Islet precursor cell (in vitro differentiated cells): ENCODE results near the gene ANK3.
"Not testable (repeated sequence)": the region's sequence is repeated elsewhere in the genome, so short reads cannot be mapped to it uniquely, and the experiment has no call there.

Experiments used
- DNase-seq: peaks from one replicate; pipeline ENCODE4 v3.0.0-alpha.2; 2018

Gene ANK3

GRCh38 chr10:60299961-60300883, 89.5 kb downstream of the ANK3 start:
- peak; percentile 90 for DNase-seq

DNA sequence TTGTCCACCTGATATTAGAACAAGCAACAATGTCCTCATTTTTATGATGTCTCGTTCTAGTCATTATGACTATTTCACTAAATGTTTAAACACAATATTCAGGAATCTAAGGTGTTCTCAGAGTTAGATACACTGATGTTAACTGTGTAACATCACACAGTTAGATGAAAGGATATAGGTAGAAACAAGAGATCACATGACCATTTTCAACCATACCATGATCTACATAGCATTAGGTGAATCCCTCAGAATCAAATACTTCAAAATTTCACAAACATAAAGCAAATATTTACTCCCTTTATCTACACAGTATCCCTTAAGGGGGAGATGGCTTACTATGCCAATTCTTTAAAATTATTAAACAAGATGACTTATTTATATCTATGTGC, 90.3 kb downstream of the ANK3 start:
- DNase-seq = no peak

DNA sequence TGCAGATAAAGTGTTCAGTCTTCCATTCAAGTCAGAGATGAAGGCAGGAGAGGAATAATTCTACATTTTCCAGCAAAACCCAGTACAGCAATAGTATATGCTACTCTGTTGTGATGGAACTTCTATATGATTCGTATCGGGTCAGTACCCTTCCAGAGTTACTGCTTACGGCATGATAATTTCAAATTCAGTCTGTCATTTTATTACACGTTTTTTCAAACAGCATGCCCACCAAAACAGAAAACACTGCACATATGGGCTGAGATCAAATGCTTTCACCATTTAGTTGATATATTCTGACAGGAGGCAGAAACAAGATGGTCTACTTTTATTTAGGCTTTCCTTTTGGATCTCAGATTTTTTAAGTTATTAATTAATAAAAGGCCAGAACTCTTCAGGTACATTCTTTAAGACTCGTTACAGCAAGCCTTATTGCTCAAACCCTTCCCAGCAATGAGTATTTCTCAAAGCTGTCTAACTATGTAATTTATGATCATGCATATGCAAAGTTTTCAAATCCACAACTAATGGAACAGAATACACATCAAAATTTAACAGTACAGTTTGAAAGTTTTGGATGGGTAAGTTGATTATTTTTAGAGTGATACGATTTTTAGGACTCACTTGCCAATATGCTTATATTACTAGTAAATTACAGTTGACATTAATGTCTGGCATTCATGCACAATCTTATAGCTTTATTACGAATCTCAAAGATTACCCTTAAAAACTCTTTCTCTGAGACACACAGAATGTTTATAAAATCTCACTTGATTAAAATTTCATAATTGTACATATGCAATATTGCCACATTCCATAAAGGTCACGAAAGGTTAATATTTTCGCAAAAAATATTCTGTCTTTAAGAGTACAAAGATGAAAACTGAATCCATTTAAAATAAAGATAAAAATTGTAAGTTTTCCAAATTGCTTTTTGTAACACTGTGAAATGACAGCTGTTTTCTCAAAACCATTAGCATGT, 91.0 kb downstream of the ANK3 start:
- no peak for DNase-seq

DNA sequence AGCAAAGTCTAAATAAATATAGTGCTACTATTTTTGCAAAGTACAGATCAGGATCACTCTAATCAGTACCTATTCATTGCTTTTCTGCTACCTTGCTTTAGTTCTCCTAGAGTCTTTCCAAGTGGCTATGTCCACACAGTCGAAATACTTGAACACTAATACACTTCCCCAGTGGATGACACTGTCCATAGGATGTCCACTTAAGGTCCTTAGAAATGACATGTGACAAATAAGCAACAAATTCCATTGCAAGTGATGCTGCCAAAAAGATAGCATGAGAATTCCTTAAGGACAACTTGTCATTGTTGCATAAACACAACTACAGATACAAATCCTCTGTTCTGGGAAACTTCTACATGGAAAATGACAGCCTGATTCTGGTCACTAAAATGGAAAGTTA, 93.6 kb downstream of the ANK3 start:
- DNase-seq = no peak

GRCh38 chr10:60295028-60295937, 94.4 kb downstream of the ANK3 start:
- no peak for DNase-seq

DNA sequence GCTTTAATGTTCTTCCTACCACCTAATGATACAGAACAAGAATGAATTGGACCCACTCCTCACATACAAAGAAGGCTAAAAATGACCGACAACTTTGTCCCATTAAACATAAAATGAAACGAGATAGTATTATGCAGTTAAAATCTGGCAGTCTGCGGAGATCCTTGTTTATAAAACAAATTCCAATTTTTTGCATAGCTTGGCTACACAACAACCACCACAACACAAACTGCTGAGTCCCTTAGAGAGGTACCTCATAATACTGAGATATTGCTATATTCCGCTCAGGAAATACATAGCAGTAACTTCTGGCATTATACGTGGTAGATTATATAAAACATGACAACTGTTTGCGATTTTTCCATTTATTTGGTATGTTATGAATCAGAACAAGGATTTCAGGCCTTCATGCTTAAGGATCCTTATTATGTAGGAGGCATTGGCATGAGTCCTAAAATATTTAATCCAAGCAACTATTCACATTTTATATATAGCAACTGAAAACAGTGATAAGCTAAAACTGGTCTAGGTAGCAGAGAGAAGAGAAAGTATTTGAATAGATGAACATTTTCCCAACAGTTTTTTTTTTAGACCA, 96.0 kb downstream of the ANK3 start:
- no peak for DNase-seq

DNA sequence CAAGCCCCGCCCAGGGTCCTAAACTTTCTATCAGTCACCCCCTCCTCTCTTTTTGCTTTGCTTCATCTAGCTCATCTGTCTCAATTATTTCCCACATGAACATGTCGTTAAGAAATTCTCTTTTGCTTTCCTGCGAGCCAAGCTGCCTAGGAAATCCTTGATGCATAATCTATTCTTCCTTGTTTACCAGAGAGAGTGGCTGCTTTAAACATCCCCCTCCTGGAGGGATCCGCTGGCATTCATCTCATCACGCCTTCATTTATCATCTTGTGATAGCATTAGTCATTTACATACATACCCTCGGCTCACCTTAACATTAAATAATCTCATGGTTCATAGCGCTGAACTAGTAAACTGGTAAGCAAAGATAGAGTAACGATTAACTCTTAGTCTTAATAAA, 96.7 kb downstream of the ANK3 start:
- no peak for DNase-seq

DNA sequence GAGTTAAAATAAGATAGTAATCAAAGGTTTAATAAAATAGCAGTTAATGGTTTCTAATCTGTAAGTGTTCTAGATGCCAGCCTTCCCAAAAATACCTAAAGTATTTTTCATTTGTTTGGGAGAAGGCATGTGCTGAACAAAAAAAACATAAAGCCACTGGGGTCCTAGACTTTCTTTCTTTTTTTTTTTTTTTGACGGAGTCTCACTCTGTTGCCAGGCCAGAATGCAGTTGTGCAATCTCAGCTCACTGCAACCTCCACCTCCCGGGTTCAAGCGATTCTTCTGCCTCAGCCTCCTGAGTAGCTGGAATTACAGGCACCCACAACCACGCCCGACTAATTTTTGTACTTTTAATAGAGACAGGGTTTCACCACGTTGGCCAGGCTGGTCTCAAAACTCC, 97.1 kb downstream of the ANK3 start:
- not testable (repeated sequence) for DNase-seq

GRCh38 chr10:60291344-60291930, 98.2 kb downstream of the ANK3 start:
- no peak for DNase-seq

DNA sequence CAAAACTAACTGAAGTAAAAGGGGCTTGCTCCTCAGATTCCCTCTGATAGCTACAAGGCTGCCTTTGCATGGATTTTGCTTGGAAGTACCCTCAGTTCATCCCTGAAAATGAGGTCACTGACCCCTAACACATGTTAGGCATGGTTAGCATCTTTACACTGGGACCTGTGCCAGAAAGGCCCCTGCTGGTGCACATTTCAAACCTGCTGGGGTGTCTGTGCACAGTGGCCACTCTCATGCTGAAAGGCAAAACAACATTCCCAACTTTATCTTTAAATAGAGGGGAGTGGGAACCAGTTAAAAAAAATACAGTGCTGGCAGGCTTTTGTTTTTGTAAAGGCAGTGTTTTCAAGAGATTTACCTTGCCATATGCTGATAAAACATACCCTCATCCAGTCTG, 99.1 kb downstream of the ANK3 start:
- DNase-seq = no peak

DNA sequence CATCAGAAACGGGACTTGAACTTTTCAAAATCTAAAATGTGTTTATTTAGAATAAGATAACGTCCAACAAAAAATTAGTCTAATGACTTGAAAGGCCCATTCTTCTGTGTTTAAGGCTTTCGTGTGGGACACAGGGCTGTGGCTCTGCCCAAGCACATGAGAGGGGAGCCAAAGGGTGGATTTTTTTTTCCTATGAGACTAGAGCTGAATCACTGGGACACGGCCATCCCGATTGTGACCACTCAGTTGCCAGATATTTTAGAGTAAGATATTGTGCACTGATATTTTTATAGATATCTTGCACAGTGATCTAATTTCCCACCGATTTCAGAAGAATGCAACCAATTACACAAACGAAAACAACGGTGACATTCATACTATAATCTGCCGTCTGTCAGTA, 99.9 kb downstream of the ANK3 start:
- DNase-seq = no peak

GRCh38 chr10:60288256-60288655, 101.4 kb downstream of the ANK3 start:
- DNase-seq = no peak

GRCh38 chr10:60286559-60286958, 103.1 kb downstream of the ANK3 start:
- DNase-seq = no peak

DNA sequence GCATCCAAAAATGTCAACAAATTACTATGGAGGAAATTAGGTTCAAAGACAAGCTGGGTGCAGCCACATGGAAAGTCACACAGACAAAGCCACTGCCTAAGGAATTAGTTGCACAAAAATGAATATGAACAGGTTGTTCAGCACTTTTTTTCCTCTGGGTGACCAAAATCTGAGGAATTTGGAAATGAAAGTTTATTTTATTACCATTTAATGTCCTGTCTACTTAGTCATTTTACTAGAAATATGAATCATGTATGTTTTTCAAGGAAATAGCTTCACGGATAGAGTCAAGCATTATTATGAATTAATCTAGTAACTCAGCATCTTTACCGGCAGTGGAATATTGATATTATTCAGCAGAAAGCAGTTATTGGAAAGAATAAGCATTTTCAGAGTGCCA, 106.3 kb downstream of the ANK3 start:
- DNase-seq = no peak

GRCh38 chr10:60282771-60283353, 106.8 kb downstream of the ANK3 start:
- no peak for DNase-seq

DNA sequence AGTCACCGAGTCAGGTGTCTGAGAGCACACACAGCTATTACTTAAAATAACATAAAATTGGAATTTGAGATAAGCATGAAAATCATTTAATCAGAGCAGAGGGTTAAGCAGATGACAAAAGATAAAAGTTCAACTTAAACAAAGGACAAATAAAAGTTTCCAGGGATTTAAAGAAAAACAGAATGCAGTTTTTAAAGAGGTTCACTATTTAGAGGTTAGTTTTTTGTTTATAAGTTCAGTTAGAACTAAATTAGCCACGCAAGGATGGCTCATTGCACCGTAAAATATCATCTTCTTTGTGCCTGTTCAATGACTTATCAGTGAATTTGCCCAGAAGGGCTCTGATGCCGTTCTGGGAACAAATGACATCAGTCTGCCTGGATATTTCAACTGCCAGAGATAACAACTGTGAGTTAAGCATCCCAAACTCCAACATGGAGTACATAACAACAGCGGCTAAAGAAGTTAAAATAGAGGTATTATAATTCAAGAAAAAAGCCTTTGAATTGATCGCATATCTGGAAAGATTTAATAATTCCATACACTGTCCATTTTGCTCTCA, 107.8 kb downstream of the ANK3 start:
- no peak for DNase-seq

GRCh38 chr10:60281331-60281730, 108.3 kb downstream of the ANK3 start:
- no peak for DNase-seq

DNA sequence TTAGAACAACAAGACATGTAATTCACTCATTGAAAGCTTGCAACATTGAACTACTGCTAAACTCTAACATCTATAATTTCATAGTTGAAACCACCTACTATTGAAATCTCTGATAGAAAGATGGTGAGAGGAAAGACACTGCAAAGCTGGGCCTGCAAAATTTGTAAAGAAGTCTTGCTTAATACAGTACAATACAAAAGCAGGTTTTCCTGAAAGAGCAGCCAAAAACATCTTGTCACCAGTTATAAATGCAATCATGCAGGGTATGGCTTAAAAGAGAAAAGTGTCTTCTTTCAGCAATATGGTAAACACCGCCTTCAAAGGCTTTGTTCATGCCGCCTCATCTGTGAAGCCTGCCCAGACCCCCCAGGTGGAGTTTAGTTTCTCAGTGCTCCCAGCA, 109.2 kb downstream of the ANK3 start:
- no peak for DNase-seq

DNA sequence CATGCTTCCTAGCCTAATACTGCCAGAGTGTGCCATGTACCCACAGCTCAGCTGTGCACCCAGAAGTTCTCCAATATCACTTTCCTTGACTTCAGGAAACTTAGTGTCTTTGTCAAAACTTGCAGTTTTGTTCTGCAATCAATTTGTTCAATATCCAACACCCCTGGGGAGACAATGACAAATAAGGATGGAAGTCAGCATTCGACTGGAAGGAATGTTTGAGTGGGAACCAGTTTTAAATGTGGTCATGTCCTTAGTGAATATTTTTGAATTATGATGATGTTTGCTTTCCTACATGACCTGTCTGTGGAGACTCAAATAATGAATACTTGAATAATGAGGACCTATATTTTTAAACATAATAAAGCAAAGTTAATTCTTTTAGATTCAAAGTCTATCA, 112.0 kb downstream of the ANK3 start:
- no peak for DNase-seq

DNA sequence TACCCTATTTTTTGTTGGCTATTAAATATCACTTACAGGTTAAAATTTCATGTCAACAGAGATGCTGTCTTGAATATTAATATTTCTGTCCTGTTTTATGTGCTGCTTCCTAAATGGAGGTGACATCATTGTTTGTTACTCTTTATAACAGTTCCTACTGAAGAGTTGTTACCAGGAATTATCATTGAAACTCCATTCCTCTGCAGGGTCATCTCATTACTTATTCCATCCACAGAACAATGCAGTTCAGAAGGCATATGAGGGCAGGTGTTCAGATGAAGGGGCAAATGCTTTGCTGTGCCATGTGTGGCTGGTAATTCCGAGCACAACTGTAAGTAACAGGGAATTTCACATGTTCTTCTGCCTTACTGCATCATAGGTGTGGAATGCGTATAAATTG, 113.4 kb downstream of the ANK3 start:
- DNase-seq = no peak
